Pulmonary artery endothelial cell (primary cell): ENCODE measurements around the gene SNCG. TPM values are rescaled to one million over a fixed set of nuclear protein-coding genes. Genes with fewer than 3 reads are reported as not detected.
"Not testable (repeated sequence)": the region's sequence is repeated elsewhere in the genome, so short reads cannot be mapped to it uniquely, and the experiment has no call there.

ENCODE experiments used
- DNase-seq: peaks from one replicate; pipeline ENCODE4 v3.0.0-alpha.2; 2011; ENCODE audit warnings: low read depth, low spot score
- total RNA-seq: library from RNA; depleted of rRNA; stranded (reverse); fragments of >200 nt; gene quantifications from 2 replicates; pipeline ENCODE4 v1.2.3, GENCODE V29; 2014

SNCG gene
- total RNA-seq, result 43.1 and 45.0 TPM in 2 replicates

- no peak for DNase-seq
Measured at GRCh38 chr10:86958116-86958900, at the start of gene SNCG. Gene SNCG (plus strand): TSS chr10:86958599. CDS start chr10:86958698, 99 bp downstream.

- DNase-seq, result no peak
Measured at GRCh38 chr10:86914734-86915133, 43.7 kb upstream of the SNCG start.

GRCh38 chr10:86918022-86918471 lies 40.4 kb upstream of the SNCG start:
- DNase-seq, result no peak

GRCh38 chr10:86922553-86922961 lies 35.8 kb upstream of the SNCG start:
- no peak for DNase-seq

- no peak for DNase-seq
Measured at GRCh38 chr10:86929468-86930380, 28.7 kb upstream of the SNCG start.

- DNase-seq, result no peak
Measured at GRCh38 chr10:86931872-86932271, 26.5 kb upstream of the SNCG start.

- DNase-seq, result no peak
Measured at GRCh38 chr10:86932674-86933073, 25.7 kb upstream of the SNCG start.

GRCh38 chr10:86934162-86934711 lies 24.2 kb upstream of the SNCG start:
- not testable (repeated sequence) for DNase-seq

- DNase-seq, result no peak
Measured at GRCh38 chr10:86936661-86937501, 21.5 kb upstream of the SNCG start.

GRCh38 chr10:86937502-86938154 lies 20.8 kb upstream of the SNCG start:
- no peak for DNase-seq

GRCh38 chr10:86938260-86938659 lies 20.1 kb upstream of the SNCG start:
- DNase-seq, result no peak

- not testable (repeated sequence) for DNase-seq
Measured at GRCh38 chr10:86940076-86940475, 18.3 kb upstream of the SNCG start.

- DNase-seq, result no peak
Measured at GRCh38 chr10:86940677-86941076, 17.7 kb upstream of the SNCG start.

- no peak for DNase-seq
Measured at GRCh38 chr10:86941426-86941825, 17.0 kb upstream of the SNCG start.

- no peak for DNase-seq
Measured at GRCh38 chr10:86941991-86942421, 16.4 kb upstream of the SNCG start.

GRCh38 chr10:86942441-86943315 lies 15.7 kb upstream of the SNCG start:
- DNase-seq, result no peak

GRCh38 chr10:86943316-86944030 lies 14.9 kb upstream of the SNCG start:
- DNase-seq, result no peak

- DNase-seq, result no peak
Measured at GRCh38 chr10:86944031-86944419, 14.4 kb upstream of the SNCG start.

- DNase-seq, result no peak
Measured at GRCh38 chr10:86944471-86944870, 13.9 kb upstream of the SNCG start.
